ENCODE measurements around the gene GUCA1A. TPM values are rescaled to one million over a fixed set of nuclear protein-coding genes. Genes with fewer than 3 reads are reported as not detected.

Gene GUCA1A
- total RNA-seq, 2 experiments from 2014 or later, result not detected

GRCh38 chr6:42156638-42157037, 16.5 kb upstream of the GUCA1A start:
- Histone ChIP-seq H3K27ac (ENCODE audit: low read depth, low read length, poor library complexity, severe bottlenecking) (no peak overlapping the region), H3K4me2 (ENCODE audit: low read length) (no peak overlapping the region), H3K4me1 (ENCODE audit: insufficient read depth, low read length, poor library complexity, severe bottlenecking) (no peaks in the 10 kb centered on the region), H4K20me1 (ENCODE audit: insufficient read depth, low read length) (no peaks in the 10 kb centered on the region; the same call in 1 of the 2 replicates), H3K9me3 (ENCODE audit: low read length) (no peaks in the 10 kb centered on the region), H3K9me2 (ENCODE audit: insufficient read depth, low read length) (no peaks in the 10 kb centered on the region), H3K4me3 (ENCODE audit: low read depth, low read length, poor library complexity, severe bottlenecking) (no peak overlapping the region), H3K79me2 (ENCODE audit: insufficient read depth, low read depth, low read length) (no peaks in the 10 kb centered on the region), H2AFZ (ENCODE audit: low read length) (no peak overlapping the region), H3K36me3 (ENCODE audit: insufficient read depth, low read length) (no peaks in the 10 kb centered on the region)
- POLR2A ChIA-PET, result interaction anchor here (0.6 to 1.6 kb wide), 3 partner anchors 11 to 391 kb away, joined by 4 to 13 read pairs (median 4); no protein-coding TSS in a partner anchor
- CTCF ChIA-PET (ENCODE audit: unreplicated experiment), result no interaction called here
- BruUV-seq (replicated peaks), result no TSS peak
- no peak for DNase-seq (ENCODE audit: low spot score)
- TF ChIP-seq, protein P1, sequence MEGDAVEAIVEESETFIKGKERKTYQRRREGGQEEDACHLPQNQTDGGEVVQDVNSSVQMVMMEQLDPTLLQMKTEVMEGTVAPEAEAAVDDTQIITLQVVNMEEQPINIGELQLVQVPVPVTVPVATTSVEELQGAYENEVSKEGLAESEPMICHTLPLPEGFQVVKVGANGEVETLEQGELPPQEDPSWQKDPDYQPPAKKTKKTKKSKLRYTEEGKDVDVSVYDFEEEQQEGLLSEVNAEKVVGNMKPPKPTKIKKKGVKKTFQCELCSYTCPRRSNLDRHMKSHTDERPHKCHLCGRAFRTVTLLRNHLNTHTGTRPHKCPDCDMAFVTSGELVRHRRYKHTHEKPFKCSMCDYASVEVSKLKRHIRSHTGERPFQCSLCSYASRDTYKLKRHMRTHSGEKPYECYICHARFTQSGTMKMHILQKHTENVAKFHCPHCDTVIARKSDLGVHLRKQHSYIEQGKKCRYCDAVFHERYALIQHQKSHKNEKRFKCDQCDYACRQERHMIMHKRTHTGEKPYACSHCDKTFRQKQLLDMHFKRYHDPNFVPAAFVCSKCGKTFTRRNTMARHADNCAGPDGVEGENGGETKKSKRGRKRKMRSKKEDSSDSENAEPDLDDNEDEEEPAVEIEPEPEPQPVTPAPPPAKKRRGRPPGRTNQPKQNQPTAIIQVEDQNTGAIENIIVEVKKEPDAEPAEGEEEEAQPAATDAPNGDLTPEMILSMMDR (conservative IDR thresholded peaks at IDR 0.05; ENCODE audit: low read length), result no peak
- intact Hi-C loops (cut with micrococcal nuclease; ENCODE audit: unreplicated experiment), result no loop called here

- Histone ChIP-seq H3K4me3 (ENCODE audit: low read depth, low read length, poor library complexity, severe bottlenecking) (no peak overlapping the region), H3K36me3 (ENCODE audit: insufficient read depth, low read length) (no peaks in the 10 kb centered on the region), H3K4me1 (ENCODE audit: insufficient read depth, low read length, poor library complexity, severe bottlenecking) (no peaks in the 10 kb centered on the region), H3K4me2 (ENCODE audit: low read length) (no peak overlapping the region), H3K27ac (ENCODE audit: low read depth, low read length, poor library complexity, severe bottlenecking) (no peak overlapping the region), H3K9me3 (ENCODE audit: low read length) (no peaks in the 10 kb centered on the region), H3K79me2 (ENCODE audit: insufficient read depth, low read depth, low read length) (no peaks in the 10 kb centered on the region), H4K20me1 (ENCODE audit: insufficient read depth, low read length) (no peaks in the 10 kb centered on the region; the same call in 1 of the 2 replicates), H3K9me2 (ENCODE audit: insufficient read depth, low read length) (no peaks in the 10 kb centered on the region), H2AFZ (ENCODE audit: low read length) (no peak overlapping the region)
- DNase-seq (ENCODE audit: low spot score), result no peak
- BruUV-seq (replicated peaks), result no TSS peak
- CTCF ChIA-PET (ENCODE audit: unreplicated experiment), result no interaction called here
- intact Hi-C loops (cut with micrococcal nuclease; ENCODE audit: unreplicated experiment), result no loop called here
- TF ChIP-seq EZH2phosphoT487 (IDR thresholded peaks at IDR 0.05; ENCODE audit: borderline replicate concordance, low read depth, low read length), result no peak
- TF ChIP-seq, protein P1 (conservative IDR thresholded peaks at IDR 0.05; ENCODE audit: low read length), result no peak
- POLR2A ChIA-PET, result no interaction called here
Measured at GRCh38 chr6:42158011-42158410, 15.2 kb upstream of the GUCA1A start.

DNA sequence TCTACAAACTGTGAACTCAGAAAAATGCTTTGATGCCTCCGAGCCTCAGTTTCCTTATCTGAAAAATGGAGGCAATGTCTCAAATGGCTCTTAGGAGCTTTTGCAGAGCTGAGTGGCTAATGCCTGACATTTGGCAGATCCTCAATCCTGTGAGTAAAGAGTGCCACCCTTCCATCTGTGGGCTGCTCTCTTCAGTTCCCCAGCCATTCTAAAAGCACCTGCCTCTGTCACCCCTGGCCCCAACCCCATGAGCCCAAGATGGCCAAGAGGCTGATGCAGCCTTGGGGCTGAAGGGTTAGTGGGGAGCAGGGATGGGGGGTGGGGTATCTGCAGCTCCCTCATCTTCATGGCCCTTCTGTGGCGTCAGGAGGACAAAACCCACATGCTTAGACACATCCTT, 14.5 kb upstream of the GUCA1A start:
- no peak for TF ChIP-seq EZH2phosphoT487 (IDR thresholded peaks at IDR 0.05; ENCODE audit: borderline replicate concordance, low read depth, low read length)
- TF ChIP-seq, protein P1 (conservative IDR thresholded peaks at IDR 0.05; ENCODE audit: low read length), result no peak
- Histone ChIP-seq H3K9me3 (ENCODE audit: low read length) (no peaks in the 10 kb centered on the region), H3K4me3 (ENCODE audit: low read depth, low read length, poor library complexity, severe bottlenecking) (no peak overlapping the region), H3K4me1 (ENCODE audit: insufficient read depth, low read length, poor library complexity, severe bottlenecking) (no peaks in the 10 kb centered on the region), H4K20me1 (ENCODE audit: insufficient read depth, low read length) (no peaks in the 10 kb centered on the region; the same call in 1 of the 2 replicates), H3K4me2 (ENCODE audit: low read length) (no peak overlapping the region), H3K27ac (ENCODE audit: low read depth, low read length, poor library complexity, severe bottlenecking) (no peak overlapping the region), H3K36me3 (ENCODE audit: insufficient read depth, low read length) (no peaks in the 10 kb centered on the region), H3K79me2 (ENCODE audit: insufficient read depth, low read depth, low read length) (no peaks in the 10 kb centered on the region), H2AFZ (ENCODE audit: low read length) (no peak overlapping the region), H3K9me2 (ENCODE audit: insufficient read depth, low read length) (no peaks in the 10 kb centered on the region)
- POLR2A ChIA-PET, result no interaction called here
- intact Hi-C loops (cut with micrococcal nuclease; ENCODE audit: unreplicated experiment), result no loop called here
- BruUV-seq (replicated peaks), result no TSS peak
- CTCF ChIA-PET (ENCODE audit: unreplicated experiment), result no interaction called here
- DNase-seq (ENCODE audit: low spot score), result no peak
